Karpas-422 (cell line): ENCODE data around the gene CD247. TPM values are rescaled to one million over a fixed set of nuclear protein-coding genes. Genes with fewer than 3 reads are reported as not detected.

Experiments
- DNase-seq: peaks from one replicate; pipeline ENCODE4 v3.0.0-alpha.2; 2015
- H2AFZ ChIP-seq: fragments of 200-600 bp; sonication (generic); 2 replicates; pipeline ENCODE4 v1.6.1; 2014; ENCODE audit warnings: antibody characterized with exemption, low read length, mixed read lengths
- H3K27ac ChIP-seq: fragments of 200-600 bp; sonication (generic); 2 replicates; pipeline ENCODE4 v1.5.1; 2014; ENCODE audit warnings: mild to moderate bottlenecking, low read length, moderate library complexity
- H3K27me3 ChIP-seq: fragments of 200-600 bp; sonication (generic); 2 replicates; pipeline ENCODE4 v1.6.1; 2014; ENCODE audit warnings: low read length, mixed read lengths
- H3K36me3 ChIP-seq: fragments of 200-600 bp; sonication (generic); 2 replicates; pipeline ENCODE4 v1.6.1; 2014; ENCODE audit warnings: low read length, mixed read lengths; ENCODE audit not compliant: insufficient read depth
- H3K4me1 ChIP-seq: fragments of 200-600 bp; sonication (generic); 2 replicates; pipeline ENCODE4 v1.6.1; 2014; ENCODE audit warnings: mild to moderate bottlenecking, low read length, mixed read lengths
- H3K4me2 ChIP-seq: fragments of 200-600 bp; sonication (generic); 2 replicates; pipeline ENCODE4 v1.6.1; 2014; ENCODE audit warnings: low read length, low read depth, mild to moderate bottlenecking; ENCODE audit not compliant: poor library complexity, severe bottlenecking
- H3K4me3 ChIP-seq: fragments of 200-600 bp; sonication (generic); 2 replicates; pipeline ENCODE4 v1.5.1; 2014; ENCODE audit warnings: mild to moderate bottlenecking, antibody characterized with exemption, low read length, mixed read lengths
- H3K79me2 ChIP-seq: fragments of 200-600 bp; sonication (generic); 2 replicates; pipeline ENCODE4 v1.6.1; 2014; ENCODE audit warnings: mild to moderate bottlenecking, low read length, mixed read lengths
- H3K9ac ChIP-seq: fragments of 200-600 bp; sonication (generic); 2 replicates; pipeline ENCODE4 v1.6.0; 2014; ENCODE audit warnings: low read length
- H3K9me2 ChIP-seq: fragments of 200-600 bp; sonication (generic), shearing (Covaris generic); replicated peaks from 2 replicates; pipeline ENCODE4 v1.6.0; 2014; ENCODE audit warnings: mild to moderate bottlenecking, low read length, moderate library complexity; ENCODE audit not compliant: insufficient read depth
- H3K9me3 ChIP-seq: fragments of 300-700, 200-600 bp; sonication (generic); 2 replicates; pipeline ENCODE4 v1.6.1; 2014; ENCODE audit warnings: low read length, mixed read lengths
- H4K20me1 ChIP-seq: fragments of 200-600 bp; sonication (generic); 2 replicates; pipeline ENCODE4 v1.6.1; 2014; ENCODE audit warnings: mild to moderate bottlenecking, antibody characterized with exemption, low read length, low read depth; ENCODE audit not compliant: insufficient read depth
- total RNA-seq: library from RNA; depleted of rRNA; stranded (reverse); fragments of >200 nt; shearing (Covaris generic); gene quantifications from 2 replicates; pipeline ENCODE4 v1.2.3, GENCODE V29; 2014; ENCODE audit warnings: low replicate concordance

CD247 gene
- total RNA-seq, 1 experiment from 2014 or later, result 41.3 TPM

DNA sequence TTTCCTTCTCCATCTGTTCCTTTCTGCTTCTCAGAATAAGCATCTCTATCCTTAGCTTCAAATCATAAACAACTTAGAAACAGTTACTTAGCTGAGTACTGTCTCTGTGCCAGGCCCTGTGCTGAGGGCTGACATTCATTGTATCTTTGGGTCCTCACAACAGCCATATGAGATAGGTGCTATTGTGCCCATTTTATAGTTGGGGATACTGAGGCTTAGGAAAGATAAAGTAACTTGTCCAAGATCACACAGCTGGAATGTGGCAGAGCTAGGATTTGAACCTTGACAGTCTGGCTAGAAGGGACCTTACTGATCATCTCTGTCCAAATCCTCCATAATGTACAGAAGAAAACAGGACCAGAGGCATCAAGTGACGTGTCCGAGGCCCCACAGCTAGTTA, 25.0 kb downstream of the CD247 start:
- Histone ChIP-seq H4K20me1 (no peaks in the 10 kb centered on the region), H3K79me2 (no peaks in the 10 kb centered on the region), H3K4me2 (no peak overlapping the region), H2AFZ (no peak overlapping the region), H3K9me2 (no peaks in the 10 kb centered on the region), H3K36me3 (no peaks in the 10 kb centered on the region), H3K27ac (no peak overlapping the region), H3K9ac (no peak overlapping the region), H3K9me3 (no peaks in the 10 kb centered on the region), H3K4me3 (no peak overlapping the region), H3K4me1 (peaks cover 21% of the 10 kb centered on the region), H3K27me3 (no peaks in the 10 kb centered on the region)
- DNase-seq, result no peak

DNA sequence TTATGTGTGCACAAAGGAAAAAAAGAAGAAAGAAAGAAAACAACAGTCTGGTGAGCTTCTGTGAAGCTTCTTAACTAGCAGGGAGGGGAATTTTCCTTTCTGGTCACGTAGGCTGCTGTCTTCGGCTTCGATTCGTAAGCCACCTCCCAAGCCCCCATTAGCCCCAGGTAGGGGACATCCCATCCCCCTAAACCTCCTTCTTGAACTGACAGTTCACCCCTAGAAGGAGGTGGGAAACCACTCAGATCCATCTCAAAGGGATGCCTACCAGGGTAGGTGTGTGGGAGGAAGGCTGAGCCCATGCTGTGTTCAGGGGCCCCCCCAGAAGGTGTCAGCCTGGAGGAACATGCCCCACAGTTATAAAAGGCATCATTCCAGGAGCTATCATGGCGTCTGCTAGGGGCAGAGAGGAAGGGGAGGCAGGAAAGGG, 25.8 kb downstream of the CD247 start:
- DNase-seq, result no peak
- H3K27me3 ChIP-seq, result no peaks in the 10 kb centered on the region
- no peak overlapping the region for H2AFZ ChIP-seq
- H3K4me1 ChIP-seq, result peaks cover 12% of the 10 kb centered on the region
- no peaks in the 10 kb centered on the region for H3K36me3 ChIP-seq
- no peaks in the 10 kb centered on the region for H3K9me2 ChIP-seq
- no peaks in the 10 kb centered on the region for H3K9me3 ChIP-seq
- no peak overlapping the region for H3K27ac ChIP-seq
- H3K4me2 ChIP-seq, result no peak overlapping the region
- H3K9ac ChIP-seq, result no peak overlapping the region
- H4K20me1 ChIP-seq, result no peaks in the 10 kb centered on the region
- no peak overlapping the region for H3K4me3 ChIP-seq
- no peaks in the 10 kb centered on the region for H3K79me2 ChIP-seq

DNA sequence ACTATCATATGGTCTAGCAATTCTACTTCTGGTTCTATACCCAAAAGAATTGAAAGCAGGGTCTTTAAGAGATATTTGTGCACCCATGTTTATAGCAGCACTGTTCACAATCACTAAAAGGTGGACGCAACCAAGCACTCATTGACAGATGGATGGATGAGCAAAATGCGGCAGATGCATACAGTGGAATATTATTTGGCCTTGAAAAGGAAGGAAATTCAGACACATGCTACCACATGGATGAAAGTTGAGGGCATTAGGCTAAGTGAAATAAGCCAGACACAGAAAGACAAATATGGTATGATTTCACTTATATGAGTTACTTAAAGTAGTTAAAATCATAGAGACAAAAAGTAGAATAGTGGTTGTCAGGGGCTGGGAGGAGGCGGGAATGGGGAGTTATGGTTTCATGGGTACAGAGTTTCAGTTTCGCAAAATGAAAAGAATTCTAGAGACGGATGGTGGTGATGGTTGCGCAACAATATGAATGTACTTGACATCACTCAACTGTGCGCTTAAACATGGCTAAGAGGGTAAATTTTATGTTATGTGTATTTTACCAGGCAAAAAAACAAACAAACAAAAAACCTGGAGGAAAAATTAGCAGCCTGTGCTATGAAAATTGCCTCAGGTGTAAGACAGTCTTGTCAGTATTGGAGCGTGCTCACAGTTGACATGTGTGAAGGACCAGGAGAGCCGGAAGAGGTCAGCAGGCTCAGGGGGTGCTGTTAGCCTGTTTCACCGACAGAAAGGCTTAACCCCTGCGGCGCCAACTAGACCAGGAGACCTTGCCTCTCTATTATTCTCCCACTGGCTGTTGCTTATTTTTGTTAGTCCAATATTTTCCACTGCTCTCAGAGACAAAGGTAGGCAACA, 26.5 kb downstream of the CD247 start:
- DNase-seq, result no peak
- Histone ChIP-seq H3K9me3 (no peaks in the 10 kb centered on the region), H3K4me2 (no peak overlapping the region), H3K36me3 (no peaks in the 10 kb centered on the region), H3K4me3 (no peak overlapping the region), H3K9me2 (no peaks in the 10 kb centered on the region), H4K20me1 (no peaks in the 10 kb centered on the region), H3K4me1 (peaks cover 8% of the 10 kb centered on the region), H3K9ac (no peak overlapping the region), H3K27me3 (no peaks in the 10 kb centered on the region), H3K27ac (no peak overlapping the region), H3K79me2 (no peaks in the 10 kb centered on the region), H2AFZ (no peak overlapping the region)

DNA sequence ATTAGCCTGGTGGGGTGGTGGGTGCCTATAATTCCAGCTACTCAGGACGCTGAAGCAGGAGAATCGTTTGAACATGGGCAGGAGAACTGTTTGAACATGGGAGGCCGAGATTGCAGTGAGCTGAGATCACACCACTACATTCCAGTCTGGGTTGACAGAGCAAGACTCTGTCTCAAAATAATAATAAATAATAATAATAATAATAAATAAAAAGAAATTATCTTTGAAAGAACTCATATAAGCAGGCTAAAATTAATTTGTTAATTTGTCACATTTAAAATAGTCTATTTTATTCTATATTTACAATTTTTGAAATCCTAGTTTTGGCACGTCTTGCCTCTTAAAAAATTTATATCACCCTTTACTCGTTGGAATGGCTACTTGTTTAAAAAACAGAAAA, 27.6 kb downstream of the CD247 start:
- Histone ChIP-seq H3K9me3 (no peaks in the 10 kb centered on the region), H3K27me3 (no peaks in the 10 kb centered on the region), H3K36me3 (no peaks in the 10 kb centered on the region), H3K4me1 (peaks cover 8% of the 10 kb centered on the region), H2AFZ (no peak overlapping the region), H3K9ac (no peak overlapping the region), H3K79me2 (no peaks in the 10 kb centered on the region), H3K4me3 (no peak overlapping the region), H4K20me1 (no peaks in the 10 kb centered on the region), H3K9me2 (no peaks in the 10 kb centered on the region), H3K4me2 (no peak overlapping the region), H3K27ac (no peak overlapping the region)
- DNase-seq, result no peak

- H3K36me3 ChIP-seq, result no peaks in the 10 kb centered on the region
- H3K9ac ChIP-seq, result no peak overlapping the region
- H3K4me1 ChIP-seq, result peaks cover 8% of the 10 kb centered on the region
- H3K27ac ChIP-seq, result no peak overlapping the region
- H4K20me1 ChIP-seq, result no peaks in the 10 kb centered on the region
- H3K9me3 ChIP-seq, result no peaks in the 10 kb centered on the region
- no peaks in the 10 kb centered on the region for H3K9me2 ChIP-seq
- no peak overlapping the region for H2AFZ ChIP-seq
- DNase-seq, result no peak
- no peaks in the 10 kb centered on the region for H3K27me3 ChIP-seq
- H3K4me3 ChIP-seq, result no peak overlapping the region
- H3K4me2 ChIP-seq, result no peak overlapping the region
- no peaks in the 10 kb centered on the region for H3K79me2 ChIP-seq
These were observed 28.6 kb downstream of the CD247 start for GRCh38 chr1:167489571-167490340.

GRCh38 chr1:167488786-167489185, 29.5 kb downstream of the CD247 start:
- Histone ChIP-seq H3K9ac (no peak overlapping the region), H3K79me2 (no peaks in the 10 kb centered on the region), H3K27me3 (no peaks in the 10 kb centered on the region), H3K9me3 (no peaks in the 10 kb centered on the region), H3K4me3 (no peak overlapping the region), H3K4me2 (no peak overlapping the region), H3K27ac (no peak overlapping the region), H3K36me3 (no peaks in the 10 kb centered on the region), H4K20me1 (no peaks in the 10 kb centered on the region), H3K9me2 (no peaks in the 10 kb centered on the region), H2AFZ (no peak overlapping the region), H3K4me1 (peaks cover 6% of the 10 kb centered on the region)
- DNase-seq, result no peak

DNA sequence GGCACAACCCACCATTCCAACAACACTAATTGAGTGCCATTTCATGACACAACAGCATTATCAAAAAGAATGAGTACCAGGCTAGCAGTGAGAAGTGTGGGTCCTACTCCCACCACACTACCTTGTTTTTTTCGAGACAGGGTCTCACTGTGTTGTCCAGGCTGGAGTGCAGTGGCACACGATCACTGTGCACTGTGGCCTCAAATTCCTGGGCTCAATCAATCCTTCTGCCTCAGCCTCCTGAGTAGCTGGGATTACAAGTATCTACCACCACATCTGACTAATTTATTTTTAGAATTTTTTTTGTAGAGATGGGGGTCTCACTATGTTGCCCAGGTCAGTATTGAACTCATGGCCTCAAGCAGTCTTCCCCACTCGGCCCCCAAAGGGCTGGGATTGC, 30.7 kb downstream of the CD247 start:
- Histone ChIP-seq H3K27ac (no peak overlapping the region), H3K27me3 (no peaks in the 10 kb centered on the region), H3K36me3 (no peaks in the 10 kb centered on the region), H3K4me3 (no peak overlapping the region), H3K9me2 (no peaks in the 10 kb centered on the region), H3K9ac (no peak overlapping the region), H3K4me2 (no peak overlapping the region), H3K9me3 (no peaks in the 10 kb centered on the region), H2AFZ (no peak overlapping the region), H4K20me1 (no peaks in the 10 kb centered on the region), H3K4me1 (peaks cover 4% of the 10 kb centered on the region), H3K79me2 (no peaks in the 10 kb centered on the region)
- no peak for DNase-seq

DNA sequence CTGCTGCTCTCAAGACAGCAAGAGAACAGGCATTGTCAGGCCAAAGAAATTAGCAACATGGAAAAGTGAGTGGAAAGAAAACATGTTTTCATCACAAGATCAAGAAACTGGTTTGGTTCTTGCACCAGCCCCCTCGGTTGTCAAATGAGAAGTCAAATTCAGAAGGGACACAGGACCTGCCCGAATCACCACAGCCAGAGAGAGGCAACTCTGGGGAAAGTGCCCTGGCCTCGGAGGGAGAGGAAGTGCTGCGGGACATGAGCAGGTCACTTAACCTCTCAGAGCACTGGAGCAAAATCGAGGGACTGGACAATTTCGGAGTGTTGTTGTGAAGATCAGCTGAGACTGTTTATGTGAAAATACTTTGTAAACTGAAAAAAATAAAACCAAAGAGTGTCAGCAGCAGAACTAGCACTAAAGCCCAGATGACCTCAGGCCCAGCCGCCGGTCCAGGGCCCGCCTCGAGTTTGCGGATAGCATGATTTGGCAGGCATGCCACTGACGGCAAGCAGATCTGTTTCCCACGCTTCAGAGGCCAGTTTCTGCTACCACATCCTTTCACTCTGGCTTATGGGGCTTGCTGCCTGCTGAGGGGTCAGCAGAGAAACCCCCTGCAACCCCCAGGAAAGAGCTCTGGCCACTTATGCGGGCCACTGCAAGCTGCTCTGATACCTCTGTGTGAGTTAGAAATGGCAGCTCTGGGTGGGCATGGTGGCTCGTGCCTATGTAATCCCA, 32.1 kb downstream of the CD247 start:
- H4K20me1 ChIP-seq, result no peaks in the 10 kb centered on the region
- H3K79me2 ChIP-seq, result no peaks in the 10 kb centered on the region
- no peaks in the 10 kb centered on the region for H3K9me3 ChIP-seq
- H3K9ac ChIP-seq, result no peak overlapping the region
- H3K27me3 ChIP-seq, result no peaks in the 10 kb centered on the region
- no peaks in the 10 kb centered on the region for H3K4me1 ChIP-seq
- no peak overlapping the region for H3K4me3 ChIP-seq
- H2AFZ ChIP-seq, result no peak overlapping the region
- DNase-seq, result no peak
- no peaks in the 10 kb centered on the region for H3K36me3 ChIP-seq
- H3K27ac ChIP-seq, result no peak overlapping the region
- H3K4me2 ChIP-seq, result no peak overlapping the region
- H3K9me2 ChIP-seq, result no peaks in the 10 kb centered on the region
